Brain microvascular endothelial cell (primary cell): ENCODE data around the gene COTL1.

Source experiments
- DNase-seq: peaks from one replicate; pipeline ENCODE4 v3.0.0-alpha.2; 2020
- H3K27ac ChIP-seq: fragments of 250-450 bp; sonication (Bioruptor Pico); 2 replicates; pipeline ENCODE4 v1.5.1; 2020; ENCODE audit warnings: mild to moderate bottlenecking, moderate library complexity
- H3K27me3 ChIP-seq: fragments of 250-450 bp; sonication (Bioruptor Pico); replicated peaks from 2 replicates; pipeline ENCODE4 v1.5.1; 2020; ENCODE audit warnings: mild to moderate bottlenecking
- H3K36me3 ChIP-seq: fragments of 250-450 bp; sonication (Bioruptor Pico); replicated peaks from 2 replicates; pipeline ENCODE4 v1.5.1; 2020; ENCODE audit warnings: mild to moderate bottlenecking
- H3K4me3 ChIP-seq: 2 replicates; pipeline ENCODE4 v1.5.1; 2011; ENCODE audit warnings: low read depth, mild to moderate bottlenecking, control low read depth, low read length, moderate library complexity
- in situ Hi-C: cut with HindIII; loops from 2 replicates; pipeline ENCODE4 v1.10.0; 2017; ENCODE audit warnings: low sequenced_read_pairs, low pct_ligation_motif_present
- TF ChIP-seq, protein P1 (sequence below): IDR thresholded peaks from 2 replicates; pipeline ENCODE4 v1.5.1; 2011; ENCODE audit warnings: low read depth, mild to moderate bottlenecking, moderate library complexity, low read length, control low read depth, inconsistent platforms; ENCODE audit errors: missing control alignments

Gene COTL1

DNA sequence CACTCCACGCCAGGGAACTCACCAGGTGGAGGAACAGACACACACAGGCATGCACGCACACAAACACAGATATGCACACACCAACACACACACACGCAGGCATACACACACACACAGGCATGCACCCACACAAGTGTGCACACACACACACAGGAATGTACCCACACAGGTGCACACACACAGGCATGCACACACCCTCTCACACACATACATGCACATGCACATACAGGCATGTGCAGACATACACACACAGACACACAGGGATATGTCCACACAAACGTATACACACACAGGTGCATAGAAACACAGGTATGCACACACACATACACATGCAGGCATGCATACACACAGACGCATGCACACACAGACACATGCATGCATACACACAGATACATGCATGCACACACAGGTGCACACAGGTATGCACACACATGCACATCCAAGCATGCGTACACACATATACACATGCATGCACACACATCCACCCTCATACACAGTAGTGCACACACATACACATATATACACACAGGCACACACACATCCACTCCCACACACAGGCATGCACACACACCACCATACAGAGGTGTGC lies 39.2 kb downstream of the COTL1 start:
- Histone ChIP-seq H3K4me3 (no peak overlapping the region), H3K27ac (no peak overlapping the region), H3K36me3 (peaks cover 38% of the 10 kb centered on the region), H3K27me3 (no peaks in the 10 kb centered on the region)
- TF ChIP-seq, protein P1, sequence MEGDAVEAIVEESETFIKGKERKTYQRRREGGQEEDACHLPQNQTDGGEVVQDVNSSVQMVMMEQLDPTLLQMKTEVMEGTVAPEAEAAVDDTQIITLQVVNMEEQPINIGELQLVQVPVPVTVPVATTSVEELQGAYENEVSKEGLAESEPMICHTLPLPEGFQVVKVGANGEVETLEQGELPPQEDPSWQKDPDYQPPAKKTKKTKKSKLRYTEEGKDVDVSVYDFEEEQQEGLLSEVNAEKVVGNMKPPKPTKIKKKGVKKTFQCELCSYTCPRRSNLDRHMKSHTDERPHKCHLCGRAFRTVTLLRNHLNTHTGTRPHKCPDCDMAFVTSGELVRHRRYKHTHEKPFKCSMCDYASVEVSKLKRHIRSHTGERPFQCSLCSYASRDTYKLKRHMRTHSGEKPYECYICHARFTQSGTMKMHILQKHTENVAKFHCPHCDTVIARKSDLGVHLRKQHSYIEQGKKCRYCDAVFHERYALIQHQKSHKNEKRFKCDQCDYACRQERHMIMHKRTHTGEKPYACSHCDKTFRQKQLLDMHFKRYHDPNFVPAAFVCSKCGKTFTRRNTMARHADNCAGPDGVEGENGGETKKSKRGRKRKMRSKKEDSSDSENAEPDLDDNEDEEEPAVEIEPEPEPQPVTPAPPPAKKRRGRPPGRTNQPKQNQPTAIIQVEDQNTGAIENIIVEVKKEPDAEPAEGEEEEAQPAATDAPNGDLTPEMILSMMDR, result no peak
- no peak for DNase-seq
- in situ Hi-C loops, result no loop called here

DNA sequence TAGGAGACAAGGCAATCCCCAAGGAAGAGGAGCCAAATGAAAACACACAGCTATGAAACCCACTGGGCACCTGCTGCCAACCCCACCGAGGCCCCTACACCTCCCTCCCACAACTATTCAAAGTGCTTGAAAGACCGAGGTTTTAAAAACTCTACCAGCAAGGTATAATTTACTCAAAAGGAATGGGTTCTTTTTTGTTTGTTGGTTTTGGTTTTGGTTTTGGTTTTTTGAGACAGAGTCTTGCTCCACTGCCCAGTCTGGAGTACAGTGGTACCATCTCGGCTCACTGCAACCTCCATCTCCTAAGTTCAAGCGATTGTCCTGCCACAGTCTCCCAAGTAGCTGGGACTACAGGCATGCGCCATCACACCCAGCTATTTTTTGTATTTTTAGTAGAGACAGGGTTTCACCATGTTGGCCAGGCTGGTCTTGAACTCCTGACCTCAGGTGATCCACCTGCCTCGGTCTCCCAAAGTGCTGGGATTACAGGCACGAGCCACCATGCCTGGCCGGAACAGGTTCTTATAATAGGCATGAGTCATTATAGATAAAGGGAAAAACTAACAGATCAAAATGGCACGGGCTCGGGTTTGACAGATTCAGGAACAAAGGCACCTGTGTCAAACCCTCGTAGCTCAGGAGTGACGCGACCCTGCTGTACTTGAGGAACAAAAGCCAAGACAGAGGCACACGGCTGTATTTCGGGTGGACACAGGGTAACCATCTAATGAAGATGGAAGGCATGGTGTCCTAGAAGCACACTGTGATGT lies 40.7 kb downstream of the COTL1 start:
- DNase-seq, result no peak
- Histone ChIP-seq H3K4me3 (no peak overlapping the region), H3K27ac (no peak overlapping the region), H3K36me3 (peaks cover 38% of the 10 kb centered on the region), H3K27me3 (no peaks in the 10 kb centered on the region)
- in situ Hi-C loops, result no loop called here
- TF ChIP-seq, protein P1, result no peak

DNA sequence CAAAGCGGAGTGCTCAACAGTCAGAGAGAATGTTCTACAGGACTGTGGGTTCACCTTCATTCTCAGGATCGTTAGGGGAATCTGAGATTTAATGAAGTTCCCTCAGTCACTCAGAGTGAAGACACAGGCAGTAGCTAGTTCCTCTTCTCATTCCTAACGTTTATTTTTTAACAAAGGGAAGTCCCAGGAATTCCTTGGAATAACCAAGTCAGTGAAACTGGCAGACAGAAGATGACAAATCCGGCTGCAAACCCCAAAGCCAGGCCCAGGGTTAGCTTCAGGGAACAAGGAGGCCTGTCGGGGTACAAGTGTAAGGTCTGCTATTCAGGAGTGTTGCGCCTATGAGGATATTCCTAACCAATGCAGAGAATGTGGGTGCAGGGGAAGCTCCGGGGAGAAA lies 42.0 kb downstream of the COTL1 start:
- Histone ChIP-seq H3K36me3 (peaks cover 46% of the 10 kb centered on the region), H3K27ac (no peak overlapping the region)
- in situ Hi-C loops, result no loop called here

DNA sequence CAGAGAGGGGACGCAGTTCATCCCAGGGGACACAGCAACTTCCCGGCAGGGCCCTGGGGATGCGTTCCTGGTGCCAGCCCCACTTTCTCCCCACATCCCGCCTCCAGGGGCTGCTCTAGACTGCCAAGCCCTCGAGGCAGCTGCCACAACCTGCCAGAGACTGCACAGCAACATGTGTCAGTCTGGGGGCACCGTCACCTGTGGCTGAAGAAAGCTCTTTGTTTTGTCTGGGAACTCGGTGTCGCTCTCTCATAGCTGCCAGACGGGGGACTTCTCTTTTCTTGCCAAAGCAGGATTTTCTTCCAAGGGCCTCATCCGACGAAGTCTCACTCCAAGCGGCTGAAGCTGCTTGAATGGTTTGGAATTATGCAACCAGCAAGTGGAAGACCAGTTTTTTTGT lies 43.7 kb downstream of the COTL1 start:
- DNase-seq, result no peak
- Histone ChIP-seq H3K4me3 (no peak overlapping the region), H3K36me3 (peaks cover 35% of the 10 kb centered on the region), H3K27me3 (no peaks in the 10 kb centered on the region), H3K27ac (no peak overlapping the region)
- in situ Hi-C loops, result no loop called here
- TF ChIP-seq, protein P1, result no peak

More for the DNA sequence above, 42.0 kb downstream of the COTL1 start:
- TF ChIP-seq, protein P1, result no peak
- no peak for DNase-seq
- Histone ChIP-seq H3K27me3 (no peaks in the 10 kb centered on the region), H3K4me3 (no peak overlapping the region)

DNA sequence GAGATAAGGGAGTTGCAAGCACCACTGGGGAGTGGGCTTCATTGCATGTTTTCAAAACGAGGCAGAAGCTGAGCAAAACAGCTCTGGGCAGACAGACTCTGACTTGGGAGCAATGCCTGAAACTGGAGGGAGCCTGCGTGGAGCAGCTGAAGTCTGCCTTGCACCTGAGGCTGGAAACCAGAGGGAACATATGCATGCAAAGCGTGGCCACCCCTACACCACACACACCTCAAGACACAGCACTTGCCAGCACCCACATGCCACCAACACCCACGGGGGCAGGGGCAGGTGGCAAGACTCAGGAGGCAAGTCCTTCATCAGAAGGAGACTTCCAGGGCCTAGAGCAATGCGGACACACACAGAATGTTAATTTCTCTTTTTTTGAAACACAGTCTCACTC lies 45.8 kb downstream of the COTL1 start:
- Histone ChIP-seq H3K36me3 (peaks cover 42% of the 10 kb centered on the region), H3K27ac (no peak overlapping the region), H3K4me3 (no peak overlapping the region), H3K27me3 (no peaks in the 10 kb centered on the region)
- in situ Hi-C loops, result no loop called here
- TF ChIP-seq, protein P1, result no peak
- DNase-seq, result no peak
